WTC11 (cell line): ENCODE data around the gene MIX23. TPM values are rescaled to one million over a fixed set of nuclear protein-coding genes. Genes with fewer than 3 reads are reported as not detected.

ENCODE experiments used
- ATAC-seq: fragments of 200-7000 bp; cut with Tn5 transposase; 2 replicates; pipeline ENCODE4 v1.10.0; 2021; ENCODE audit warnings: mild to moderate bottlenecking, moderate library complexity
- CTCF ChIA-PET: fragments of 300-600 bp; sonication (Branson Sonifier 250); formaldehyde crosslinking; loops from one replicate; lab custom pipeline; 2021; ENCODE audit warnings: antibody characterized with exemption; lab: Charles Lee
- POLR2A ChIA-PET: fragments of 350-600 bp; sonication (Branson Sonifier 250); formaldehyde crosslinking; loops from one replicate; lab custom pipeline; 2021; ENCODE audit warnings: antibody characterized with exemption; lab: Charles Lee
- DNase-seq: peaks from one replicate; pipeline ENCODE4 v3.0.0; 2021; ENCODE audit warnings: low spot score
- H3K27ac Mint-ChIP-seq: 2 replicates; pipeline ENCODE4 v1.8.0; 2021; ENCODE audit warnings: mixed read lengths
- H3K27me3 Mint-ChIP-seq: 2 replicates; pipeline ENCODE4 v1.8.0; 2021; ENCODE audit warnings: low read depth, mild to moderate bottlenecking, moderate library complexity, mixed read lengths
- H3K36me3 Mint-ChIP-seq: 2 replicates; pipeline ENCODE4 v1.8.0; 2021; ENCODE audit warnings: mixed read lengths
- H3K4me1 Mint-ChIP-seq: 2 replicates; pipeline ENCODE4 v1.8.0; 2022; ENCODE audit warnings: mixed read lengths
- H3K4me3 Mint-ChIP-seq: 2 replicates; pipeline ENCODE4 v1.8.0; 2021; ENCODE audit warnings: mild to moderate bottlenecking, moderate library complexity, mixed read lengths
- H3K9me3 Mint-ChIP-seq: 2 replicates; pipeline ENCODE4 v1.8.0; 2021; ENCODE audit warnings: mixed read lengths
- CREB1 ChIP-seq: sonication (generic); formaldehyde crosslinking; IDR thresholded peaks from 2 replicates; pipeline ENCODE4 v1.8.0; 2023; ENCODE audit warnings: mild to moderate bottlenecking, missing genetic modification reagents
- ELF4 ChIP-seq: sonication (generic); formaldehyde crosslinking; IDR thresholded peaks from 2 replicates; pipeline ENCODE4 v1.8.1; 2022; ENCODE audit warnings: low read depth, mild to moderate bottlenecking, moderate library complexity, missing genetic modification reagents
- ETV6 ChIP-seq: sonication (generic); formaldehyde crosslinking; IDR thresholded peaks from 2 replicates; pipeline ENCODE4 v1.8.1; 2022; ENCODE audit warnings: mild to moderate bottlenecking, missing genetic modification reagents
- FOXP1 ChIP-seq: sonication (generic); formaldehyde crosslinking; IDR thresholded peaks from 2 replicates; pipeline ENCODE4 v1.8.0; 2022; ENCODE audit warnings: missing genetic modification reagents, mild to moderate bottlenecking, moderate library complexity, borderline replicate concordance
- IRF2 ChIP-seq: sonication (generic); formaldehyde crosslinking; IDR thresholded peaks from 2 replicates; pipeline ENCODE4 v1.8.0; 2022; ENCODE audit warnings: low read depth, missing genetic modification reagents, borderline replicate concordance
- NR3C1 ChIP-seq: sonication (generic); formaldehyde crosslinking; conservative IDR thresholded peaks from 2 replicates; pipeline ENCODE4 v1.8.1; 2023; ENCODE audit warnings: low read depth, mild to moderate bottlenecking, missing genetic modification reagents
- PRRX2 ChIP-seq: fragments of 250-450 bp; sonication (Bioruptor Pico); IDR thresholded peaks from 2 replicates; pipeline ENCODE4 v1.8.0; 2021; ENCODE audit warnings: mild to moderate bottlenecking
- SMAD3 ChIP-seq: sonication (generic); formaldehyde crosslinking; IDR thresholded peaks from 2 replicates; pipeline ENCODE4 v1.8.0; 2022; ENCODE audit warnings: missing genetic modification reagents, mild to moderate bottlenecking, borderline replicate concordance
- TEAD1 ChIP-seq: sonication (generic); formaldehyde crosslinking; IDR thresholded peaks from 2 replicates; pipeline ENCODE4 v1.8.0; 2022; ENCODE audit warnings: mild to moderate bottlenecking, missing genetic modification reagents
- TP53 ChIP-seq: sonication (generic); formaldehyde crosslinking; IDR thresholded peaks from 2 replicates; pipeline ENCODE4 v1.8.1; 2023; ENCODE audit warnings: mild to moderate bottlenecking, missing genetic modification reagents
- total RNA-seq: library from RNA; stranded (reverse); gene quantifications from 3 replicates; pipeline ENCODE4 v1.2.3, GENCODE V29; 2021
- TF ChIP-seq, protein P1 (sequence below): sonication (generic); formaldehyde crosslinking; IDR thresholded peaks from 2 replicates; pipeline ENCODE4 v1.8.0; 2023; ENCODE audit warnings: mild to moderate bottlenecking, missing genetic modification reagents
- TF ChIP-seq, protein P2 (sequence below): fragments of 250-450 bp; sonication (Bioruptor Pico); IDR thresholded peaks from 2 replicates; pipeline ENCODE4 v1.8.0; 2021; ENCODE audit warnings: mild to moderate bottlenecking
- TF ChIP-seq, protein P3 (sequence below): fragments of 250-450 bp; sonication (Bioruptor Pico); IDR thresholded peaks from 2 replicates; pipeline ENCODE4 v1.9.0; 2021; ENCODE audit warnings: moderate library complexity, mild to moderate bottlenecking, inconsistent platforms, borderline replicate concordance
- TF ChIP-seq, protein P4 (sequence below): sonication (generic); formaldehyde crosslinking; IDR thresholded peaks from 2 replicates; pipeline ENCODE4 v1.8.0; 2023; ENCODE audit warnings: missing genetic modification reagents, mild to moderate bottlenecking, borderline replicate concordance
- TF ChIP-seq, protein P5 (sequence below): sonication (generic); formaldehyde crosslinking; IDR thresholded peaks from 2 replicates; pipeline ENCODE4 v1.8.1; 2023; ENCODE audit warnings: mild to moderate bottlenecking, missing genetic modification reagents
- TF ChIP-seq, protein P6 (sequence below): sonication (generic); formaldehyde crosslinking; IDR thresholded peaks from 2 replicates; pipeline ENCODE4 v1.8.0; 2023; ENCODE audit warnings: missing genetic modification reagents
- TF ChIP-seq, protein P7 (sequence below): fragments of 250-450 bp; sonication (Bioruptor Pico); IDR thresholded peaks from 2 replicates; pipeline ENCODE4 v2.1.2; 2022; ENCODE audit warnings: mild to moderate bottlenecking, moderate library complexity
- TF ChIP-seq, protein P8 (sequence below): sonication (generic); formaldehyde crosslinking; IDR thresholded peaks from 2 replicates; pipeline ENCODE4 v1.8.0; 2022; ENCODE audit warnings: mild to moderate bottlenecking, missing genetic modification reagents

MIX23 gene
- total RNA-seq, 1 experiment from 2014 or later: 81.7 TPM

DNA sequence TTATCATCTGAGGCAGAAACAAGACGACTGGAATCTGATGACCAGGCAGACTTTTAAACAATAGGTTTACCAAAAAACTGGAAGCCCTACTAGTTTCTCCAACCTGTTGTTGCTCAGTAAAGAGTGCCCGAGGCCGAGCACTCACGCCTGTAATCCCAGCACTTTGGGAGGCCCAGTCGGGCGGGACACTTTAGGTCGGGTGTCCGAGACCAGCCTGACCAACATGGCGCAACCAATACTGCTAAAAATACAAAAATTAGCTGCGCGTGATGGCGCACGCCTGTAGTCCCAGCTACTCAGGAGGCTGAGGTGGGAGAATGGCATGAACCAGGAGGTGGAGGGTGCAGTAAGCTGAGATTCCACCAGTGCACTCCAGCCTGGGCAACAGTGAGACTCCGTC lies 33.9 kb upstream of the MIX23 start:
- H3K36me3 Mint-ChIP-seq: peaks cover 3% of the 10 kb centered on the region
- TF ChIP-seq, protein P1, sequence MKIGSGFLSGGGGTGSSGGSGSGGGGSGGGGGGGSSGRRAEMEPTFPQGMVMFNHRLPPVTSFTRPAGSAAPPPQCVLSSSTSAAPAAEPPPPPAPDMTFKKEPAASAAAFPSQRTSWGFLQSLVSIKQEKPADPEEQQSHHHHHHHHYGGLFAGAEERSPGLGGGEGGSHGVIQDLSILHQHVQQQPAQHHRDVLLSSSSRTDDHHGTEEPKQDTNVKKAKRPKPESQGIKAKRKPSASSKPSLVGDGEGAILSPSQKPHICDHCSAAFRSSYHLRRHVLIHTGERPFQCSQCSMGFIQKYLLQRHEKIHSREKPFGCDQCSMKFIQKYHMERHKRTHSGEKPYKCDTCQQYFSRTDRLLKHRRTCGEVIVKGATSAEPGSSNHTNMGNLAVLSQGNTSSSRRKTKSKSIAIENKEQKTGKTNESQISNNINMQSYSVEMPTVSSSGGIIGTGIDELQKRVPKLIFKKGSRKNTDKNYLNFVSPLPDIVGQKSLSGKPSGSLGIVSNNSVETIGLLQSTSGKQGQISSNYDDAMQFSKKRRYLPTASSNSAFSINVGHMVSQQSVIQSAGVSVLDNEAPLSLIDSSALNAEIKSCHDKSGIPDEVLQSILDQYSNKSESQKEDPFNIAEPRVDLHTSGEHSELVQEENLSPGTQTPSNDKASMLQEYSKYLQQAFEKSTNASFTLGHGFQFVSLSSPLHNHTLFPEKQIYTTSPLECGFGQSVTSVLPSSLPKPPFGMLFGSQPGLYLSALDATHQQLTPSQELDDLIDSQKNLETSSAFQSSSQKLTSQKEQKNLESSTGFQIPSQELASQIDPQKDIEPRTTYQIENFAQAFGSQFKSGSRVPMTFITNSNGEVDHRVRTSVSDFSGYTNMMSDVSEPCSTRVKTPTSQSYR: no peak
- TF ChIP-seq, protein P2, sequence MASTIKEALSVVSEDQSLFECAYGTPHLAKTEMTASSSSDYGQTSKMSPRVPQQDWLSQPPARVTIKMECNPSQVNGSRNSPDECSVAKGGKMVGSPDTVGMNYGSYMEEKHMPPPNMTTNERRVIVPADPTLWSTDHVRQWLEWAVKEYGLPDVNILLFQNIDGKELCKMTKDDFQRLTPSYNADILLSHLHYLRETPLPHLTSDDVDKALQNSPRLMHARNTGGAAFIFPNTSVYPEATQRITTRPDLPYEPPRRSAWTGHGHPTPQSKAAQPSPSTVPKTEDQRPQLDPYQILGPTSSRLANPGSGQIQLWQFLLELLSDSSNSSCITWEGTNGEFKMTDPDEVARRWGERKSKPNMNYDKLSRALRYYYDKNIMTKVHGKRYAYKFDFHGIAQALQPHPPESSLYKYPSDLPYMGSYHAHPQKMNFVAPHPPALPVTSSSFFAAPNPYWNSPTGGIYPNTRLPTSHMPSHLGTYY: no peak
- no peak for TF ChIP-seq FOXP1 (CRISPR knock-in tag)
- TF ChIP-seq, protein P3, sequence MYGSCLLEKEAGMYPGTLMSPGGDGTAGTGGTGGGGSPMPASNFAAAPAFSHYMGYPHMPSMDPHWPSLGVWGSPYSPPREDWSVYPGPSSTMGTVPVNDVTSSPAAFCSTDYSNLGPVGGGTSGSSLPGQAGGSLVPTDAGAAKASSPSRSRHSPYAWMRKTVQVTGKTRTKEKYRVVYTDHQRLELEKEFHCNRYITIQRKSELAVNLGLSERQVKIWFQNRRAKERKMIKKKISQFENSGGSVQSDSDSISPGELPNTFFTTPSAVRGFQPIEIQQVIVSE: no peak
- TF ChIP-seq ELF4 (CRISPR knock-in tag): no peak
- TF ChIP-seq IRF2 (CRISPR knock-in tag): no peak
- no peak for TF ChIP-seq SMAD3
- no peak for TF ChIP-seq TP53 (CRISPR knock-in tag)
- TF ChIP-seq NR3C1 (CRISPR knock-in tag): no peak
- TF ChIP-seq, all 79 proteins: peak for 0
- CTCF ChIA-PET: interaction anchor here (1.8 to 3.0 kb wide), 3 partner anchors 24 to 263 kb away, joined by 13 to 16 read pairs (median 13); partner anchors contain the start of genes FAM162A and PARP14
- H3K27me3 Mint-ChIP-seq: no peaks in the 10 kb centered on the region
- peak overlapping the region; percentile 95 for H3K27ac Mint-ChIP-seq
- ATAC-seq (no peak), DNase-seq (no peak)
- H3K4me3 Mint-ChIP-seq: peak overlapping the region; percentile 95
- no peaks in the 10 kb centered on the region for H3K9me3 Mint-ChIP-seq
- H3K4me1 Mint-ChIP-seq: peaks cover 19% of the 10 kb centered on the region
- POLR2A ChIA-PET: interaction anchor here (0.7 to 2.2 kb wide), 5 partner anchors 23 to 98 kb away, joined by 3 to 18 read pairs (median 4); partner anchors contain the start of genes FAM162A, KPNA1 and MIX23

DNA sequence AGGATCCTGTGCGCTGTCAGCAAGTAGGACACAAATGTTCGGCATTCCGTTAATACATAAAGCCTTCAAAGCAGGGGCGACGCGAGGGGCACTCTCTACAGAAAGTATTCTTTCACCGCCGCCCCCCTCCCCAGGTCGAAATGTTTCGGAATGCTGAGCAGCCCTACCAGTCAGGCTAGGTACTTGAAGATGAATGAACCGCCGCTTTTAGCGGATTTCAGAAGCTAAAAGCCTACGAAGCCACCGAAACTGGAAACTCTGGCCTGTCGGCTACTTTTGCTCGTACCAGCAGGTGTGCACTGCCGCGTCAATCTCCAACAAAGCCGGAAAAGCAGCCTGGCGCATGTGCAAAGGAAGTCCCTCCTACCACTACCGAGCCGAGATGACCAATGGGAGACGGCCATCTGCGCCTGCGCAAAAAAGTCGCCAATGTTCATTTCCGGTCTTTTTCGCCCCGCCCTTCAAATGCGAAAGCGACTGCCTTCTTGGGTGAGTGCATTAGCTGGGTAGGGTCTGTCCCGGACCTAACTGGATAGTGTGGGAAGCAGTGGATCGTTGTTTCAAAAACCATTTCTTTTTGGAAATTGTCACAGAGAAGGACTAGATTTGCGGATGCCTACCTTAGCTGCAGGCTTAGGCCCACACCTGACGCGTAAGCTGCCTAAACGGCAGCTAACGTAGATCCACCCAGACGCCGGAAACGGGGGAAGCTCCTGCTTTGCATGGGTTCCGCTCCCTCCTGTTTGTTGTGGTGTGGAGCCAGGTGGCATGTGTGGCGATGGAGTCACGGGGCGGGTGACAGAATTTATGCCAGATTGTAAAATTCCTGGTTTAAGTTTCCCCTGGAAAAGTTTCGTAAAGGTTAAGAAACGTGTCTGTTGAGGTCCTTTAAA lies 33.0 kb upstream of the MIX23 start, which contains the start of gene WDR5B:
Gene WDR5B, minus strand, starts transcription at position 301 of the 893 bp plus-strand sequence. CDS start 534 bp downstream, outside the sequence.
- H3K27ac Mint-ChIP-seq: peak within 1 kb of the TSS; percentile 95
- no peaks in the 10 kb centered on the region for H3K27me3 Mint-ChIP-seq
- peak; percentile 16; the same call in 1 of the 2 replicates for TF ChIP-seq TEAD1
- no peak for TF ChIP-seq PRRX2 (CRISPR knock-in tag)
- TF ChIP-seq, protein P4, sequence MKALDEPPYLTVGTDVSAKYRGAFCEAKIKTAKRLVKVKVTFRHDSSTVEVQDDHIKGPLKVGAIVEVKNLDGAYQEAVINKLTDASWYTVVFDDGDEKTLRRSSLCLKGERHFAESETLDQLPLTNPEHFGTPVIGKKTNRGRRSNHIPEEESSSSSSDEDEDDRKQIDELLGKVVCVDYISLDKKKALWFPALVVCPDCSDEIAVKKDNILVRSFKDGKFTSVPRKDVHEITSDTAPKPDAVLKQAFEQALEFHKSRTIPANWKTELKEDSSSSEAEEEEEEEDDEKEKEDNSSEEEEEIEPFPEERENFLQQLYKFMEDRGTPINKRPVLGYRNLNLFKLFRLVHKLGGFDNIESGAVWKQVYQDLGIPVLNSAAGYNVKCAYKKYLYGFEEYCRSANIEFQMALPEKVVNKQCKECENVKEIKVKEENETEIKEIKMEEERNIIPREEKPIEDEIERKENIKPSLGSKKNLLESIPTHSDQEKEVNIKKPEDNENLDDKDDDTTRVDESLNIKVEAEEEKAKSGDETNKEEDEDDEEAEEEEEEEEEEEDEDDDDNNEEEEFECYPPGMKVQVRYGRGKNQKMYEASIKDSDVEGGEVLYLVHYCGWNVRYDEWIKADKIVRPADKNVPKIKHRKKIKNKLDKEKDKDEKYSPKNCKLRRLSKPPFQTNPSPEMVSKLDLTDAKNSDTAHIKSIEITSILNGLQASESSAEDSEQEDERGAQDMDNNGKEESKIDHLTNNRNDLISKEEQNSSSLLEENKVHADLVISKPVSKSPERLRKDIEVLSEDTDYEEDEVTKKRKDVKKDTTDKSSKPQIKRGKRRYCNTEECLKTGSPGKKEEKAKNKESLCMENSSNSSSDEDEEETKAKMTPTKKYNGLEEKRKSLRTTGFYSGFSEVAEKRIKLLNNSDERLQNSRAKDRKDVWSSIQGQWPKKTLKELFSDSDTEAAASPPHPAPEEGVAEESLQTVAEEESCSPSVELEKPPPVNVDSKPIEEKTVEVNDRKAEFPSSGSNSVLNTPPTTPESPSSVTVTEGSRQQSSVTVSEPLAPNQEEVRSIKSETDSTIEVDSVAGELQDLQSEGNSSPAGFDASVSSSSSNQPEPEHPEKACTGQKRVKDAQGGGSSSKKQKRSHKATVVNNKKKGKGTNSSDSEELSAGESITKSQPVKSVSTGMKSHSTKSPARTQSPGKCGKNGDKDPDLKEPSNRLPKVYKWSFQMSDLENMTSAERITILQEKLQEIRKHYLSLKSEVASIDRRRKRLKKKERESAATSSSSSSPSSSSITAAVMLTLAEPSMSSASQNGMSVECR (CRISPR knock-in tag): 0 out of 2 replicates have a peak, but pooled peaks have one; percentile 60
- TF ChIP-seq, protein P5, sequence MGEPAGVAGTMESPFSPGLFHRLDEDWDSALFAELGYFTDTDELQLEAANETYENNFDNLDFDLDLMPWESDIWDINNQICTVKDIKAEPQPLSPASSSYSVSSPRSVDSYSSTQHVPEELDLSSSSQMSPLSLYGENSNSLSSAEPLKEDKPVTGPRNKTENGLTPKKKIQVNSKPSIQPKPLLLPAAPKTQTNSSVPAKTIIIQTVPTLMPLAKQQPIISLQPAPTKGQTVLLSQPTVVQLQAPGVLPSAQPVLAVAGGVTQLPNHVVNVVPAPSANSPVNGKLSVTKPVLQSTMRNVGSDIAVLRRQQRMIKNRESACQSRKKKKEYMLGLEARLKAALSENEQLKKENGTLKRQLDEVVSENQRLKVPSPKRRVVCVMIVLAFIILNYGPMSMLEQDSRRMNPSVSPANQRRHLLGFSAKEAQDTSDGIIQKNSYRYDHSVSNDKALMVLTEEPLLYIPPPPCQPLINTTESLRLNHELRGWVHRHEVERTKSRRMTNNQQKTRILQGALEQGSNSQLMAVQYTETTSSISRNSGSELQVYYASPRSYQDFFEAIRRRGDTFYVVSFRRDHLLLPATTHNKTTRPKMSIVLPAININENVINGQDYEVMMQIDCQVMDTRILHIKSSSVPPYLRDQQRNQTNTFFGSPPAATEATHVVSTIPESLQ (CRISPR knock-in tag): no peak
- TF ChIP-seq, protein P6, sequence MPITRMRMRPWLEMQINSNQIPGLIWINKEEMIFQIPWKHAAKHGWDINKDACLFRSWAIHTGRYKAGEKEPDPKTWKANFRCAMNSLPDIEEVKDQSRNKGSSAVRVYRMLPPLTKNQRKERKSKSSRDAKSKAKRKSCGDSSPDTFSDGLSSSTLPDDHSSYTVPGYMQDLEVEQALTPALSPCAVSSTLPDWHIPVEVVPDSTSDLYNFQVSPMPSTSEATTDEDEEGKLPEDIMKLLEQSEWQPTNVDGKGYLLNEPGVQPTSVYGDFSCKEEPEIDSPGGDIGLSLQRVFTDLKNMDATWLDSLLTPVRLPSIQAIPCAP (CRISPR knock-in tag): 0 out of 2 replicates have a peak, but pooled peaks have one; percentile 46
- TF ChIP-seq, protein P7, sequence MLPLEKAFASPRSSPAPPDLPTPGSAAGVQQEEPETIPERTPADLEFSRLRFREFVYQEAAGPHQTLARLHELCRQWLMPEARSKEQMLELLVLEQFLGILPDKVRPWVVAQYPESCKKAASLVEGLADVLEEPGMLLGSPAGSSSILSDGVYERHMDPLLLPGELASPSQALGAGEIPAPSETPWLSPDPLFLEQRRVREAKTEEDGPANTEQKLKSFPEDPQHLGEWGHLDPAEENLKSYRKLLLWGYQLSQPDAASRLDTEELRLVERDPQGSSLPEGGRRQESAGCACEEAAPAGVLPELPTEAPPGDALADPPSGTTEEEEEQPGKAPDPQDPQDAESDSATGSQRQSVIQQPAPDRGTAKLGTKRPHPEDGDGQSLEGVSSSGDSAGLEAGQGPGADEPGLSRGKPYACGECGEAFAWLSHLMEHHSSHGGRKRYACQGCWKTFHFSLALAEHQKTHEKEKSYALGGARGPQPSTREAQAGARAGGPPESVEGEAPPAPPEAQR (CRISPR knock-in tag): no peak
- 0 out of 2 replicates have a peak, but pooled peaks have one; percentile 53 for TF ChIP-seq CREB1 (CRISPR knock-in tag)
- TF ChIP-seq, protein P8, sequence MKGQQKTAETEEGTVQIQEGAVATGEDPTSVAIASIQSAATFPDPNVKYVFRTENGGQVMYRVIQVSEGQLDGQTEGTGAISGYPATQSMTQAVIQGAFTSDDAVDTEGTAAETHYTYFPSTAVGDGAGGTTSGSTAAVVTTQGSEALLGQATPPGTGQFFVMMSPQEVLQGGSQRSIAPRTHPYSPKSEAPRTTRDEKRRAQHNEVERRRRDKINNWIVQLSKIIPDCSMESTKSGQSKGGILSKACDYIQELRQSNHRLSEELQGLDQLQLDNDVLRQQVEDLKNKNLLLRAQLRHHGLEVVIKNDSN (CRISPR knock-in tag): peak; percentile 45; the same call in 1 of the 2 replicates
- TF ChIP-seq ETV6: 0 out of 2 replicates have a peak, but pooled peaks have one; percentile 40

More for the DNA sequence above, 33.0 kb upstream of the MIX23 start, which contains the start of gene WDR5B:
- Mint-ChIP-seq H3K36me3 (no peaks in the 10 kb centered on the region), H3K9me3 (no peaks in the 10 kb centered on the region), H3K4me1 (peaks cover 17% of the 10 kb centered on the region), H3K4me3 (peak within 1 kb of the TSS; percentile 95)
- ChIA-PET CTCF (interaction anchor here (0.7 to 3.0 kb wide), 6 partner anchors 17 to 285 kb away, joined by 3 to 16 read pairs (median 8); partner anchors contain the start of genes FAM162A and PARP14), POLR2A (interaction anchor here (0.8 to 2.2 kb wide), 4 partner anchors 23 to 99 kb away, joined by 3 to 18 read pairs (median 4); partner anchors contain the start of genes FAM162A, KPNA1 and MIX23)
- DNase-seq (peak; percentile 98), ATAC-seq (peak; percentile 88)
